Tibial nerve (tissue), 4 donors: ENCODE data around the gene DHX58. TPM values are rescaled to one million over a fixed set of nuclear protein-coding genes. Genes with fewer than 3 reads are reported as not detected.

ENCODE experiments used
- DNase-seq, 2 donors: peaks; one replicate each; pipeline ENCODE4 v3.0.0-alpha.2; 2019; ENCODE audit warnings: low spot score in 2 of 2
- H3K27ac ChIP-seq, 4 donors: fragments of 200-600 bp; sonication (generic) in 3 of 4; one replicate each; pipeline ENCODE4 v1.5.1; 2017 to 2019; ENCODE audit warnings: mild to moderate bottlenecking in 1 of 4
- H3K27me3 ChIP-seq, 2 donors: fragments of 200-600 bp; sonication (generic) in 1 of 2; one replicate each; pipeline versions ENCODE4 v1.5.1 to v1.6.0; 2017 to 2019
- H3K36me3 ChIP-seq, 3 donors: fragments of 200-600 bp; sonication (generic); one replicate each; pipeline ENCODE4 v1.5.1; 2018 to 2019
- H3K4me1 ChIP-seq, 4 donors: fragments of 200-600 bp; sonication (generic) in 3 of 4; one replicate each; pipeline ENCODE4 v1.5.1; 2017 to 2019
- H3K4me3 ChIP-seq, 4 donors: fragments of 200-600 bp; sonication (generic) in 3 of 4; one replicate each; pipeline ENCODE4 v1.5.1; 2017 to 2019; ENCODE audit warnings: mild to moderate bottlenecking in 1 of 4, moderate library complexity in 1 of 4
- H3K9me3 ChIP-seq, 4 donors: fragments of 200-600 bp; sonication (generic) in 3 of 4; one replicate each; pipeline ENCODE4 v1.5.1; 2017 to 2019
- EP300 ChIP-seq, 2 donors: sonication (generic); formaldehyde crosslinking; IDR thresholded peaks; one replicate each; pipeline ENCODE4 v1.6.1; 2017; ENCODE audit warnings: antibody characterized with exemption in 2 of 2, mild to moderate bottlenecking in 1 of 2
- POLR2A ChIP-seq, 2 donors: fragments of 450-650 bp; IDR thresholded peaks; one replicate each; pipeline ENCODE4 v1.6.1; 2017; ENCODE audit warnings: antibody characterized with exemption in 2 of 2, mild to moderate bottlenecking in 2 of 2, moderate library complexity in 2 of 2
- WGBS, 2 donors: methylation state at CpG; one replicate each; pipeline ENCODE4 v1.1.5; 2018; 5-methylcytosine and 5-hydroxymethylcytosine counted together
- total RNA-seq, 4 donors: library from RNA; depleted of rRNA; stranded (reverse); fragments of >200 nt; gene quantifications; one replicate each; pipeline ENCODE4 v1.1.0, GENCODE V29; 2016
- TF ChIP-seq, protein P1 (sequence below), 5 experiments: fragments of 200-600 bp in 3 of 5; fragments of 450-650 bp in 2 of 5; sonication (generic) in 3 of 5; IDR thresholded peaks; one replicate each; pipeline ENCODE4 v1.5.1; 2016 to 2019; ENCODE audit warnings: antibody characterized with exemption in 5 of 5, mild to moderate bottlenecking in 3 of 5, moderate library complexity in 2 of 5

Gene DHX58
- total RNA-seq, 4 donors from 2014 or later: 15.9 to 29.4 (median 21.7) TPM

DNA sequence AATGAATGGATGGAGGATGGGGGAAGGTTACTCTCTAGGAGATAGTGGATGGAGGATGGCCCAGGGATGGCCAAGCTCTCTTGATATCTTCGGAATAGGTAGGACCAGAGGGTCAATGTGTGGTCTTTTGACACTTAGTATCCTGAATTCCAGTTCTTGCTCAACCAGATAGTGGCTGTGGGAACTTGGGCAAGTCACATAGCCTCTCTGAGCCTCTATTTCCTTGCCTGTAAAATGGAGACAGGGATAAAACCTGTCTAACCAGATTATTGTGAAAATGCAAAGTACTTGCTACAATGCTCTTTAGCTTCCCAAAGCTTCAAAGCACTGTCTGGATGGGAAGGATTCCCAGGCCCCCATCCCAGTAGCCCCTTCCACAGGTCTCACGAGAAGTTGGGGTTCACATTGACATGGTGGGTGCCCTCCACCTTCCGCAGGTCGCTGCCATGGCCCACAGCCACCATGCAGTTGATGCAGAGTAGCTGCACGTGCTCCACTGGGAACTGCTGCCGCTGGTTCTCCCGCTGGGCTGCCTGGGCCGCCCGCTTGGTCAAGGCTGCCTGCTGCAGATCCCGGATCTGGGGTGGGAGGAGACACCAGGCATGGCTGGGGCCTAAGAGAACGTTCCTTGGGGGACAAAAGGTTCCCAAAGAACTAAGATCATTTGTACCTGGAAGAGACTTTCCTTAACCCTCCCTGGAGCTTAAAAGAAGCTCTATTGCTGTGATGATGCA lies 9.1 kb downstream of the DHX58 start:
- no peak overlapping the region for H3K4me3 ChIP-seq
- no peak for DNase-seq
- TF ChIP-seq POLR2A (IDR thresholded peaks at IDR 0.05) (no peak), EP300 (IDR thresholded peaks at IDR 0.05) (no peak)
- TF ChIP-seq, protein P1, sequence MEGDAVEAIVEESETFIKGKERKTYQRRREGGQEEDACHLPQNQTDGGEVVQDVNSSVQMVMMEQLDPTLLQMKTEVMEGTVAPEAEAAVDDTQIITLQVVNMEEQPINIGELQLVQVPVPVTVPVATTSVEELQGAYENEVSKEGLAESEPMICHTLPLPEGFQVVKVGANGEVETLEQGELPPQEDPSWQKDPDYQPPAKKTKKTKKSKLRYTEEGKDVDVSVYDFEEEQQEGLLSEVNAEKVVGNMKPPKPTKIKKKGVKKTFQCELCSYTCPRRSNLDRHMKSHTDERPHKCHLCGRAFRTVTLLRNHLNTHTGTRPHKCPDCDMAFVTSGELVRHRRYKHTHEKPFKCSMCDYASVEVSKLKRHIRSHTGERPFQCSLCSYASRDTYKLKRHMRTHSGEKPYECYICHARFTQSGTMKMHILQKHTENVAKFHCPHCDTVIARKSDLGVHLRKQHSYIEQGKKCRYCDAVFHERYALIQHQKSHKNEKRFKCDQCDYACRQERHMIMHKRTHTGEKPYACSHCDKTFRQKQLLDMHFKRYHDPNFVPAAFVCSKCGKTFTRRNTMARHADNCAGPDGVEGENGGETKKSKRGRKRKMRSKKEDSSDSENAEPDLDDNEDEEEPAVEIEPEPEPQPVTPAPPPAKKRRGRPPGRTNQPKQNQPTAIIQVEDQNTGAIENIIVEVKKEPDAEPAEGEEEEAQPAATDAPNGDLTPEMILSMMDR (IDR thresholded peaks at IDR 0.05): no peak
- H3K27ac ChIP-seq: no peak overlapping the region
- H3K4me1 ChIP-seq: peaks cover 0 to 24% (median 3%) of the 10 kb centered on the region in 4 donors
- no peaks in the 10 kb centered on the region for H3K9me3 ChIP-seq
- H3K36me3 ChIP-seq: peaks cover 0 to 42% (median 0%) of the 10 kb centered on the region in 3 donors
- 75 to 79% methylated on average over 5 to 11 of the region's 11 CpGs for WGBS, 2 donors
- H3K27me3 ChIP-seq: peaks cover 0 to 3% of the 10 kb centered on the region in 2 donors

DNA sequence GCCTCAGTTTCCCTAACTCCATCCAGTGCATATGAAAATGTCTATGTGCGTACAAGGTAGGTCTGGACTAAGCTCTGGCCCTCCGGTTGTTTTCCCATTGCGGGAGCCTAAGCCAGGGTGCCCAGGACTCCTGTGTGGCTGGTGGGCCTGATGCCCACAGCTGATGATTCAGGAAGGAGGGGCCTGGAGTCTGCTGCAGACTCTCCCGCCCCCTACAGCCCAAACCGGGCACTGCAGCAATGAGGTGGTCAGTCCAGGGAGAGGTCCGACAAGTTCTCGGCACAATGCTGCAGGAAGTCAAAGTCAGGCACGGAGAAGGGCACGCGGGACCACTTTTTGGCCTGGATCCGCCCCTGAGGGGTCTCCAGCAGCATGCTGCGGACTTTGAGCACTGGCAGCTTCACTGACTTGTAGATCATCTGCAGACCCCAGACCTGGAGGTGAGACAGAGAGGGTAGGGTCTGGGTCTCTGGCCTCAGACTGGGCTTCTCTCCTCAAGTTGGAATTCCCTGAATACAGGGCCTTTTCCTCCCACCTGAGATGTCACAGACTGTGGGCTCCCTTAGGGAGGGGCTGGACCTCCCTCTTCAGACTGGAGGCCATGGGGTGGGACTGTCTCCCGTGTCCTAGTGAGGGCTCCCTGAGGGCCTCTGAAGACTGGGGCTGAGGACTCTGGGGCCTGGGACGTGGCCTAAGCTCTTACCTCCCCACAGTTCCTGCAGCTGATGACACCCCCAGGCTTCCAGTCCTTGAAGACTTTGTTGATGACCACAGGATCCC lies 10.8 kb downstream of the DHX58 start:
- TF ChIP-seq EP300 (IDR thresholded peaks at IDR 0.05): no peak
- TF ChIP-seq, protein P1 (IDR thresholded peaks at IDR 0.05): peak; percentile 63 to 84 (median 79)
- no peak overlapping the region for H3K27ac ChIP-seq
- no peaks in the 10 kb centered on the region for H3K9me3 ChIP-seq
- H3K4me3 ChIP-seq: no peak overlapping the region
- peak; percentile 63 to 86 for DNase-seq
- H3K36me3 ChIP-seq: peaks cover 0 to 33% (median 0%) of the 10 kb centered on the region in 3 donors
- peaks cover 0 to 19% of the 10 kb centered on the region in 2 donors for H3K27me3 ChIP-seq
- peaks cover 0 to 21% (median 12%) of the 10 kb centered on the region in 4 donors for H3K4me1 ChIP-seq
- WGBS, 2 donors: 25 to 30% methylated on average over 12 to 14 of the region's 14 CpGs

DNA sequence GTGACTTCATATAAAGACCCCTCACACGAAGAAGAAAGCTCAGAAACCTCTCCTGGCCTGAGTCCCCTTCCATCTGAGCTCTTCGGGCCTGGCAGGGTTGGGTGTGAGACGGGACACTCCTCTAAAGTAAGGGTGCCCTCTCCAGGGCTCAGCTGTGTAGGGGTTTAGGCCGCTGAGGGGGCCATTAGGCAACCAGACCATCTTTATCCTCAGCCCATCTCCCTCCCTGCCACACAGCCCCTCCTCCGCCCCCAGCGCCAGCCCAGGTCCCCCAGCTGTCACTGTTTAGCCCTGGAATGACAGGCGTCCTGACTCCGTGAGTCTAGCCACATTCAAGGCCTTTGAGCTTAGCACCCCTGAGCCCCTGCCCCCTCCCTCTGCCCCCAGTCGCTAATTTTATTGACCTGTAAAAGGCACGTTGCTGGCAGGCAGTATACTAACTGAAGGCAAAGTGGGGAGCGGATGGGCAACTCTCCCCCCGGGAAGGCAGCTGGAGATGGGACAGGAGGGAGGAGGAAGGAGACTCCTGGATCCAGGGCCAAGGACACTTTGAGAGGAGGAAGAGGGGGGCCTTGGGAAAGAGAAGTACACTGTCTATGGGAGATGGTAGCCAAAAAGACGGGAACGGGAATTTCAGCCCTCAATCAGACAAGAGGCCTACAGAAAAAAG lies 13.6 kb downstream of the DHX58 start:
- Histone ChIP-seq H3K9me3 (no peaks in the 10 kb centered on the region), H3K4me1 (peaks cover 0 to 21% (median 12%) of the 10 kb centered on the region in 4 donors), H3K27me3 (peaks cover 0 to 27% of the 10 kb centered on the region in 2 donors), H3K27ac (no peak overlapping the region), H3K4me3 (peak overlapping the region in 1 of 4 donors; percentile 35), H3K36me3 (peaks cover 0 to 12% (median 0%) of the 10 kb centered on the region in 3 donors)
- TF ChIP-seq, protein P1 (IDR thresholded peaks at IDR 0.05): no peak
- TF ChIP-seq EP300 (IDR thresholded peaks at IDR 0.05): no peak
- no peak for TF ChIP-seq POLR2A (IDR thresholded peaks at IDR 0.05)
- DNase-seq: no peak
- 64 to 67% methylated on average over 12 to 14 of the region's 14 CpGs for WGBS, 2 donors

DNA sequence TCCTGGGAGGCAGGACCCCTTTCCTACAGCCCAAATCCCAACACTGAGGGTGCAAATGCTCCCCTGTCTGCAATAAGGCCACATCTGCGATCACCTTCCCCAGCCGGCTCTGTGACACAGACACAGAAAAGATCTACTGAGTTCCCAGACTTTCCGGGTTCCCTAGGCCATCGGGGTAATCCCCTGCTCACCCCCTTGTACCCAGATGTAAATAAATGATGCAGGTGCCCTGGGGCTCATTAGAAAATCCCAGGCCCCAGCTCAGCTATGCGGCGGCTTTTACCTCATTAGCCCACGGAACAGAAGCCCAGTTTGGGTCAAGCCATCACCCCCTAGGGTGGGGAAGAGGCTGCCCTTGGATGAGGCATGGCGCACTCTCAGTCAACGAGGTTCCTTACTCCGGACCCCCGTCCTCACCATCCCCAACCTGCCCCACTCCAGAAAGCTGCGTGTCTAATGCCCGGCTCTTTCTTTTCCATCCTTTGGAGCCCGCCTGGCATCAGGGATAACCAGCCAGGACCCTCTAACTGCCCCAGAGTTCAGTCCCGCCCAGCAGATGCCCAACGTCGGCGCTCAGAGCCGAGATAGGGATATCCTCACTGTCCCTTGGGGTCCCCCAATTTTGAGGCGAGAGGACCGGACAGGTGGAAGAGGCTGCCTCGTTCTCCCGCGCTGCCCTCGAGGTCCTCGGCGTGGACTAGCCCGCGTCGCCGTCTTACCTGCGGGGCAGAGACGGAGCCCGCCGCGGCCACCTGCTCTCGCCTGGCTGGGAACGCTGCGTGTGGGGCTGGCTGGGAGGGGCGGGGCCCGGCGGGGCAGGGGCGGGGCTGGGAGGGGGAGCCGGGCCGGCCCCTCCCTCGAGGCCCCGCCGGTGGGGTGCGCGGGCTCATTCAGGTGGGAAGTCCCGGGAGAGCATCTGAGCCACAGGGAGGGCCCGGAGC lies 14.6 kb downstream of the DHX58 start, which contains the start of gene ZNF385C:
ZNF385C (minus strand) TSS at position 783 of the 941 bp plus-strand sequence. CDS start 35,417 bp downstream, outside the sequence.
- TF ChIP-seq EP300 (IDR thresholded peaks at IDR 0.05) (no peak), POLR2A (IDR thresholded peaks at IDR 0.05) (no peak)
- TF ChIP-seq, protein P1 (IDR thresholded peaks at IDR 0.05): no peak
- no peaks in the 10 kb centered on the region for H3K9me3 ChIP-seq
- H3K36me3 ChIP-seq: peaks cover 0 to 3% (median 0%) of the 10 kb centered on the region in 3 donors
- WGBS, 2 donors: 16 to 17% methylated on average over 27 to 36 of the region's 52 CpGs
- H3K4me1 ChIP-seq: peaks cover 0 to 22% (median 12%) of the 10 kb centered on the region in 4 donors
- DNase-seq: no peak
- peak within 1 kb of the TSS in 3 of 4 donors; percentile 19 to 35 (median 31) for H3K4me3 ChIP-seq
- H3K27ac ChIP-seq: no peak within 1 kb of the TSS
- H3K27me3 ChIP-seq: peaks cover 0 to 27% of the 10 kb centered on the region in 2 donors
